Endothelial cell (in vitro differentiated cells): Measurements from ENCODE around the gene CACNB2. TPM values are rescaled to one million over a fixed set of nuclear protein-coding genes. Genes with fewer than 3 reads are reported as not detected.

Experiments used
- DNase-seq: peaks from one replicate; pipeline ENCODE4 v3.0.0; 2021; ENCODE audit warnings: low spot score
- H3K27ac Mint-ChIP-seq: one replicate; pipeline ENCODE4 v1.8.0; 2021; ENCODE audit warnings: mixed read lengths, inconsistent platforms; ENCODE audit not compliant: unreplicated experiment
- H3K27me3 Mint-ChIP-seq: one replicate; pipeline ENCODE4 v1.8.0; 2021; ENCODE audit warnings: mild to moderate bottlenecking, moderate library complexity, mixed read lengths, inconsistent platforms; ENCODE audit not compliant: unreplicated experiment
- H3K36me3 Mint-ChIP-seq: one replicate; pipeline ENCODE4 v1.8.0; 2021; ENCODE audit warnings: mild to moderate bottlenecking, low read depth, mixed read lengths, inconsistent platforms; ENCODE audit not compliant: unreplicated experiment
- H3K4me1 Mint-ChIP-seq: one replicate; pipeline ENCODE4 v1.8.0; 2021; ENCODE audit warnings: mild to moderate bottlenecking, mixed read lengths, inconsistent platforms; ENCODE audit not compliant: unreplicated experiment
- H3K4me3 Mint-ChIP-seq: one replicate; pipeline ENCODE4 v1.8.0; 2021; ENCODE audit warnings: mild to moderate bottlenecking, mixed read lengths, inconsistent platforms; ENCODE audit not compliant: unreplicated experiment
- H3K9me3 Mint-ChIP-seq: one replicate; pipeline ENCODE4 v1.8.0; 2021; ENCODE audit warnings: mixed read lengths, inconsistent platforms; ENCODE audit not compliant: unreplicated experiment
- total RNA-seq: library from RNA; stranded (reverse); fragmentation: NEBNext Ultra II Directional; extraction: Animal tissue kit (Norgen Biotek cat#: 25700); gene quantifications from one replicate; pipeline ENCODE4 v1.2.1, GENCODE V29; 2021; ENCODE audit not compliant: unreplicated experiment
- TF ChIP-seq, protein P1 (sequence below): fragments of 200-600 bp; sonication (generic); IDR thresholded peaks from one replicate; pipeline ENCODE4 v1.5.0; 2021; ENCODE audit warnings: antibody characterized with exemption; ENCODE audit not compliant: unreplicated experiment

The CACNB2 gene
- total RNA-seq, 1 donor from 2014 or later, result 1.5 TPM

DNA sequence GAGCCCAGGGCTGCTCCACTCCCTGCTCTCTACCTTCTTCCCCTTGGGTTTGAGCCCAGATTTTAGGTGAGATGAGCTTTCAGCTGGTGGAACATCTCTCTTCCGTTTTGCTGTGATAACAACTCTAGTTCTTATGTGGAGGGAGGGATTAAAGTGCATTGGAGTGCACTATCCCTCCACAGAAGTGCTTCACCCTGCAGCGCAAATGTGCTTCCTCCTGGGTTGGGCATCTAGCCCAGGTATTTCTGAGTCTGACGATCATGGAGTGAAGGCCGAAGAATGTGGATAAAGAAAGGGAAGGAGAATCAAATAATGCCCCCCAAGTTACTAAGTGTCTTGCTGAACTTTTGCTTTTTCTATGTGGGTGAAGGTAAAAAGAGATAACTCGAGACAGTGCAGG is 157.4 kb downstream of the CACNB2 start:
- Mint-ChIP-seq H3K27ac (no peak overlapping the region), H3K36me3 (no peaks in the 10 kb centered on the region), H3K9me3 (no peaks in the 10 kb centered on the region), H3K27me3 (no peaks in the 10 kb centered on the region), H3K4me3 (no peak overlapping the region), H3K4me1 (no peaks in the 10 kb centered on the region)
- no peak for DNase-seq
- TF ChIP-seq, protein P1, sequence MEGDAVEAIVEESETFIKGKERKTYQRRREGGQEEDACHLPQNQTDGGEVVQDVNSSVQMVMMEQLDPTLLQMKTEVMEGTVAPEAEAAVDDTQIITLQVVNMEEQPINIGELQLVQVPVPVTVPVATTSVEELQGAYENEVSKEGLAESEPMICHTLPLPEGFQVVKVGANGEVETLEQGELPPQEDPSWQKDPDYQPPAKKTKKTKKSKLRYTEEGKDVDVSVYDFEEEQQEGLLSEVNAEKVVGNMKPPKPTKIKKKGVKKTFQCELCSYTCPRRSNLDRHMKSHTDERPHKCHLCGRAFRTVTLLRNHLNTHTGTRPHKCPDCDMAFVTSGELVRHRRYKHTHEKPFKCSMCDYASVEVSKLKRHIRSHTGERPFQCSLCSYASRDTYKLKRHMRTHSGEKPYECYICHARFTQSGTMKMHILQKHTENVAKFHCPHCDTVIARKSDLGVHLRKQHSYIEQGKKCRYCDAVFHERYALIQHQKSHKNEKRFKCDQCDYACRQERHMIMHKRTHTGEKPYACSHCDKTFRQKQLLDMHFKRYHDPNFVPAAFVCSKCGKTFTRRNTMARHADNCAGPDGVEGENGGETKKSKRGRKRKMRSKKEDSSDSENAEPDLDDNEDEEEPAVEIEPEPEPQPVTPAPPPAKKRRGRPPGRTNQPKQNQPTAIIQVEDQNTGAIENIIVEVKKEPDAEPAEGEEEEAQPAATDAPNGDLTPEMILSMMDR, result no peak

DNA sequence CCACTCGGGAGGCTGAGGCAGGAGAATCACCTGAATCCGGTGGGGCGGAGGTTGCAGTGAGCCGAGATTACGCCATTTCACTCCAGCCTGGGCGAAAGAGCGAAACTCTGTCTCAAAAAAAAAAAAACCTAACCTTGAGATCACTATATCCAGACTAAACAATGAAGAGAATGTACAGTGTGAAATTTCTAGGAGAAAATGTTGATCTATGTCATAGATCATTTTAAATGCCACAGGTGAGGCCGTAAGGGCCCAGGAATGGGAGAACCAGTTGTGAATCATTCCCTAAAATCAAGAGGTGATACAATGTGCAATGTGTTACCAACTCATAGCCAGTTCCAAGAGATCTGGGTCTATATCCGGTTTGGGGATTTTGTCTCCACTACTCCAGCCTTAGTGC is 158.0 kb downstream of the CACNB2 start:
- no peak overlapping the region for H3K27ac Mint-ChIP-seq

DNA sequence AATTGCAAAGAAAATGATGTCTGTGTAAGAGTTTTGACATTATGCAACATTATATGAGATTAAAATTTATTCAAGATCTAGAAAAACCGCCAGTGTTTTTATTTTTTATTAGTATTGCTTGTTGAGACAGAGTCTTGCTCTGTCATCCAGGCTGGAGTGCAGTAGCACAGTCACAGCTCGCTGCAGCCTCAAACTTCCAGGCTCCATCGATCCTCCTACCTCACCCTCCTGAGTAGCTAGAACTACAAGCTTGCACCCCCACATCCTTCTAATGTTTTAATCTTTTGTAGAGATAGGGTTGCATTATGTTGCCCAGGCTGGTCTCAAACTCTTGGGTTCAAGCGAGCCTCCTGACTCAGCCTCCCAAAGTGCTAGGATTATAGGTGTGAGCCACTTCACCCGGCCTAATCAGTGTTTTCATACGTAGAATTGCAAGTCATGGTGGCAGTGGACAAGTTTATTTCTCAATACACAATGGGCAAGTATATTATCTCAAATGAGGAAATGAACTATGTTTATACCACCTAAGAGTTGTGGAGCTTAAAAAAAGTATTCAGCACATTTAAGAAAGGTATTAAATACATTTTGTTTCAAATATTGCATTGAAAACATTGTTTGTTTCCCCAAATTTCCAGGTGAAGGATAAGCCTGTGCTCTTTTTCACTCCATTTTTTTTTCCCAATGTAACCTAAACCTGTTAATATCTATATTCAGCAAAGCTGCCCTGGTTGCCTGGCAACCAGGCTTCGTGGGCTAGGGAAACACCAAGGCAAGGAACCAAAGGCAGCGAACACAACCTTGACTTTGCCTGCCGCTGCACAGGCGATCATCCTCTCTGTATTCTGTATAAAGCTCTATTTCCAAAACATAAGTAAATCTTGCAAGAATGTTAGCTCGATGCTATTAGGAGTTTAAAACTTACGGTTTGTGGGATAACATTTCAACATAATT is 163.9 kb downstream of the CACNB2 start:
- no peaks in the 10 kb centered on the region for H3K9me3 Mint-ChIP-seq
- H3K27ac Mint-ChIP-seq, result no peak overlapping the region
- H3K4me3 Mint-ChIP-seq, result no peak overlapping the region
- TF ChIP-seq, protein P1, result no peak
- H3K27me3 Mint-ChIP-seq, result peaks cover 1% of the 10 kb centered on the region
- peaks cover 7% of the 10 kb centered on the region for H3K4me1 Mint-ChIP-seq
- H3K36me3 Mint-ChIP-seq, result no peaks in the 10 kb centered on the region
- no peak for DNase-seq

More for the DNA sequence above, 158.0 kb downstream of the CACNB2 start:
- Mint-ChIP-seq H3K4me3 (no peak overlapping the region), H3K36me3 (no peaks in the 10 kb centered on the region), H3K27me3 (no peaks in the 10 kb centered on the region), H3K4me1 (no peaks in the 10 kb centered on the region), H3K9me3 (no peaks in the 10 kb centered on the region)
- DNase-seq, result no peak
- TF ChIP-seq, protein P1, result no peak

DNA sequence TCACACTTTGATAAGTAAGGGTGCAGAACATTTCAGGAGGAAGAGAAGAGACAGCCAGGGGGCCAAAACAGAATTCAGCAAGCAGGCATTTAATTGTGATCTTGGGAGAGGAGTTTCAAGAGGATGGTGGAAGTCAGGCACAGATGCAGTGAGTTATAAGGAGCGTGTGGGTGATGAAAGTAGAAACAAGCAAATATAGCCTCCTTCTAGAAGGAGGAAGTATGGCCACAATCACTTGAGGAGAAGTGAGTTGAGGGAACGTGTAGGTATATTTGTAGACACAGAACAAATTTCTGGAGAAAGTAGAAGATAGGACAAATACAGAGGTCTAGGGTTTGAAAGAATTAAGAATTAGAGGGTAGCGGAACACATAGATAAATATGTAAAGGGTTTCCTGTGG is 165.8 kb downstream of the CACNB2 start:
- Mint-ChIP-seq H3K4me3 (no peak overlapping the region), H3K9me3 (no peaks in the 10 kb centered on the region), H3K36me3 (no peaks in the 10 kb centered on the region), H3K27me3 (peaks cover 1% of the 10 kb centered on the region), H3K27ac (no peak overlapping the region), H3K4me1 (peaks cover 7% of the 10 kb centered on the region)
- TF ChIP-seq, protein P1, result no peak
- DNase-seq, result no peak

DNA sequence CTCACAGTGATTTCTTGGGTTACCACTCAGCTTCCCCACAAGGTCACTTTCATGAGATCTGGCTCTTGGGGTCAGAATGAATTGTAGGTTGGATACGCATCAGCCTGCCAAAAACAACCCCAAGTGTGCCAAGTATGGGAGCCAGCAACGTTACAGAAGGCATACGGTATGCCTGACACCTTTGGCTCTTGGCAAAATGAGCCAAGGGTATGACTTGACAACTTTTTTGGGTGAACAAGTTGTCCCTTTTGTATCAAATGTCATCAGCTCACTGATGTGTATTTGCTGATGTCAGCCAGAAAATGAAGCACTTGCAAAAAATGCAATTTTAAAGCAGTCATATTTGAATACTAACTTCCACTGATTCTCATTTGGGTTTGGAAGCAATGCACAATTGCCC is 168.4 kb downstream of the CACNB2 start:
- H3K9me3 Mint-ChIP-seq, result no peaks in the 10 kb centered on the region
- TF ChIP-seq, protein P1, result no peak
- DNase-seq, result no peak

More for the DNA sequence above, 168.4 kb downstream of the CACNB2 start:
- no peak overlapping the region for H3K4me3 Mint-ChIP-seq
- no peaks in the 10 kb centered on the region for H3K36me3 Mint-ChIP-seq
- H3K4me1 Mint-ChIP-seq, result peaks cover 7% of the 10 kb centered on the region
- H3K27me3 Mint-ChIP-seq, result peaks cover 1% of the 10 kb centered on the region
- H3K27ac Mint-ChIP-seq, result no peak overlapping the region
